GM19467 (cell line): ENCODE data around the gene QRICH1.
"Not testable (repeated sequence)": the region's sequence is repeated elsewhere in the genome, so short reads cannot be mapped to it uniquely, and the experiment has no call there.

Experiments used
- ATAC-seq: cut with Tn5 transposase; IDR thresholded peaks from one replicate; pipeline ENCODE4 v1.9.1; 2021; ENCODE audit warnings: mild to moderate bottlenecking, moderate library complexity; ENCODE audit not compliant: unreplicated experiment

Gene QRICH1

GRCh38 chr3:49018707-49019006, 75.2 kb downstream of the QRICH1 start:
- ATAC-seq, result no peak

GRCh38 chr3:49017971-49018706, 75.7 kb downstream of the QRICH1 start, which contains the start of gene DALRD3:
TSS of gene DALRD3 (minus strand) at chr3:49018580. CDS start at chr3:49018564, 16 bp downstream.
- no peak for ATAC-seq

- ATAC-seq, result no peak
These were observed 76.5 kb downstream of the QRICH1 start for GRCh38 chr3:49017229-49017970.

GRCh38 chr3:49016414-49017228, 77.2 kb downstream of the QRICH1 start:
- ATAC-seq, result no peak

GRCh38 chr3:49015765-49016164, 78.1 kb downstream of the QRICH1 start:
- ATAC-seq, result no peak

- ATAC-seq, result no peak
These were observed 78.8 kb downstream of the QRICH1 start for GRCh38 chr3:49015072-49015471.

- no peak for ATAC-seq
These were observed 79.9 kb downstream of the QRICH1 start for GRCh38 chr3:49013738-49014660.

- ATAC-seq, result no peak
These were observed 80.6 kb downstream of the QRICH1 start for GRCh38 chr3:49013113-49013737.

GRCh38 chr3:49012441-49013017, 81.3 kb downstream of the QRICH1 start:
- no peak for ATAC-seq

GRCh38 chr3:49009396-49009795, 84.5 kb downstream of the QRICH1 start:
- ATAC-seq, result no peak

GRCh38 chr3:49008627-49009026, 85.2 kb downstream of the QRICH1 start:
- ATAC-seq, result not testable (repeated sequence)

- peak; percentile 37 for ATAC-seq
These were observed 85.9 kb downstream of the QRICH1 start for GRCh38 chr3:49007771-49008528.

GRCh38 chr3:49007068-49007770, 86.7 kb downstream of the QRICH1 start, which contains the start of gene WDR6:
TSS of gene WDR6 (plus strand) at chr3:49007391. CDS start at chr3:49007432, 41 bp downstream.
- peak; percentile 83 for ATAC-seq

GRCh38 chr3:49006408-49007067, 87.3 kb downstream of the QRICH1 start:
- no peak for ATAC-seq

GRCh38 chr3:49005998-49006397, 87.9 kb downstream of the QRICH1 start:
- no peak for ATAC-seq

- ATAC-seq, result no peak
These were observed 88.6 kb downstream of the QRICH1 start for GRCh38 chr3:49005303-49005680.

GRCh38 chr3:49004352-49005302, 89.2 kb downstream of the QRICH1 start:
- ATAC-seq, result no peak
